Parathyroid adenoma (tissue), 2 donors: ENCODE measurements around the gene TMEM14B.
"Not testable (repeated sequence)": the region's sequence is repeated elsewhere in the genome, so short reads cannot be mapped to it uniquely, and the experiment has no call there.

Experiments
- H2AFZ ChIP-seq: fragments of 300-600 bp; sonication (generic); one replicate; pipeline ENCODE4 v1.7.0; 2017; ENCODE audit warnings: antibody characterized with exemption, mild to moderate bottlenecking
- H3K27ac ChIP-seq: fragments of 300-600 bp; sonication (generic); one replicate; pipeline ENCODE4 v1.7.0; 2017
- H3K27me3 ChIP-seq: fragments of 300-600 bp; sonication (generic); one replicate; pipeline ENCODE4 v1.7.0; 2017; ENCODE audit warnings: low read length; ENCODE audit not compliant: control insufficient read depth, insufficient read depth
- H3K36me3 ChIP-seq: fragments of 300-600 bp; sonication (generic); one replicate; pipeline ENCODE4 v1.7.0; 2017; ENCODE audit warnings: low read length; ENCODE audit not compliant: control insufficient read depth, insufficient read depth
- H3K4me1 ChIP-seq: fragments of 300-600 bp; sonication (generic); one replicate; pipeline ENCODE4 v1.7.0; 2017; ENCODE audit warnings: control low read depth
- H3K4me2 ChIP-seq: fragments of 300-600 bp; sonication (generic); one replicate; pipeline ENCODE4 v1.7.0; 2017; ENCODE audit warnings: low read length
- H3K4me3 ChIP-seq: fragments of 300-600 bp; sonication (generic); one replicate; pipeline ENCODE4 v1.7.0; 2017; ENCODE audit warnings: low read depth, low read length
- H3K79me2 ChIP-seq: fragments of 300-600 bp; sonication (generic); one replicate; pipeline ENCODE4 v1.7.0; 2017; ENCODE audit warnings: control low read depth
- H3K9ac ChIP-seq: fragments of 300-600 bp; sonication (generic); one replicate; pipeline ENCODE4 v1.7.0; 2017; ENCODE audit warnings: mild to moderate bottlenecking
- H3K9me3 ChIP-seq: fragments of 300-600 bp; sonication (generic); one replicate; pipeline ENCODE4 v1.7.0; 2017; ENCODE audit warnings: low read length; ENCODE audit not compliant: control insufficient read depth
- CTCF ChIP-seq: fragments of 300-600 bp; sonication (generic); IDR thresholded peaks from one replicate; pipeline ENCODE4 v1.7.0; 2017; ENCODE audit warnings: antibody characterized with exemption, mild to moderate bottlenecking
- donor health status: primary hyperparathyroidism.

Gene TMEM14B

GRCh38 chr6:10742251-10742650, 5.4 kb upstream of the TMEM14B start:
- H3K36me3 ChIP-seq, result no peaks in the 10 kb centered on the region
- no peak overlapping the region for H3K4me3 ChIP-seq
- H3K9me3 ChIP-seq, result no peaks in the 10 kb centered on the region
- H3K9ac ChIP-seq, result no peak overlapping the region
- no peak for TF ChIP-seq CTCF
- H3K79me2 ChIP-seq, result peaks cover 4% of the 10 kb centered on the region
- H3K4me1 ChIP-seq, result no peaks in the 10 kb centered on the region
- H3K4me2 ChIP-seq, result no peak overlapping the region
- H3K27ac ChIP-seq, result no peak overlapping the region
- no peak overlapping the region for H2AFZ ChIP-seq
- no peaks in the 10 kb centered on the region for H3K27me3 ChIP-seq

GRCh38 chr6:10743515-10743914, 4.1 kb upstream of the TMEM14B start:
- Histone ChIP-seq H3K4me2 (no peak overlapping the region), H3K9ac (no peak overlapping the region)

GRCh38 chr6:10745116-10745515, 2.5 kb upstream of the TMEM14B start:
- H2AFZ ChIP-seq, result no peak overlapping the region
- H3K9ac ChIP-seq, result no peak overlapping the region
- H3K9me3 ChIP-seq, result no peaks in the 10 kb centered on the region
- no peak overlapping the region for H3K27ac ChIP-seq
- H3K4me2 ChIP-seq, result no peak overlapping the region
- H3K4me3 ChIP-seq, result no peak overlapping the region
- no peak for TF ChIP-seq CTCF
- H3K36me3 ChIP-seq, result no peaks in the 10 kb centered on the region
- peaks cover 17% of the 10 kb centered on the region for H3K79me2 ChIP-seq
- peaks cover 7% of the 10 kb centered on the region for H3K4me1 ChIP-seq
- no peaks in the 10 kb centered on the region for H3K27me3 ChIP-seq

More at GRCh38 chr6:10743515-10743914, 4.1 kb upstream of the TMEM14B start:
- Histone ChIP-seq H3K79me2 (peaks cover 11% of the 10 kb centered on the region), H3K4me1 (peaks cover 3% of the 10 kb centered on the region), H3K27ac (no peak overlapping the region), H2AFZ (no peak overlapping the region), H3K36me3 (no peaks in the 10 kb centered on the region), H3K27me3 (no peaks in the 10 kb centered on the region), H3K9me3 (no peaks in the 10 kb centered on the region), H3K4me3 (no peak overlapping the region)
- no peak for TF ChIP-seq CTCF

GRCh38 chr6:10746915-10747250, 722 bp upstream of the TMEM14B start:
- Histone ChIP-seq H2AFZ (peak overlapping the region; percentile 86), H3K4me3 (peak overlapping the region; percentile 95), H3K4me1 (peaks cover 7% of the 10 kb centered on the region), H3K9ac (no peak overlapping the region), H3K79me2 (peaks cover 22% of the 10 kb centered on the region), H3K9me3 (no peaks in the 10 kb centered on the region), H3K27ac (peak overlapping the region; percentile 71), H3K36me3 (no peaks in the 10 kb centered on the region), H3K4me2 (peak overlapping the region; percentile 82), H3K27me3 (no peaks in the 10 kb centered on the region)
- TF ChIP-seq CTCF, result no peak

- no peak overlapping the region for H3K4me3 ChIP-seq
- no peak overlapping the region for H3K4me2 ChIP-seq
- H3K79me2 ChIP-seq, result peaks cover 33% of the 10 kb centered on the region
- no peak for TF ChIP-seq CTCF
- H2AFZ ChIP-seq, result no peak overlapping the region
- no peaks in the 10 kb centered on the region for H3K27me3 ChIP-seq
- no peak overlapping the region for H3K27ac ChIP-seq
- H3K9ac ChIP-seq, result no peak overlapping the region
- no peaks in the 10 kb centered on the region for H3K9me3 ChIP-seq
- peaks cover 7% of the 10 kb centered on the region for H3K4me1 ChIP-seq
- no peaks in the 10 kb centered on the region for H3K36me3 ChIP-seq
Observed at GRCh38 chr6:10749734-10750133, 2.1 kb downstream of the TMEM14B start.

GRCh38 chr6:10750568-10750967, 3.0 kb downstream of the TMEM14B start:
- H3K27me3 ChIP-seq, H3K36me3 ChIP-seq, H3K9me3 ChIP-seq, H3K4me1 ChIP-seq, H3K27ac ChIP-seq, H3K4me2 ChIP-seq, H3K4me3 ChIP-seq, H2AFZ ChIP-seq, H3K9ac ChIP-seq: not testable (repeated sequence)
- peaks cover 34% of the 10 kb centered on the region for H3K79me2 ChIP-seq

- not testable (repeated sequence) for H3K4me1 ChIP-seq, H3K27me3 ChIP-seq
Observed at GRCh38 chr6:10751757-10752156, 4.2 kb downstream of the TMEM14B start.

More at GRCh38 chr6:10751757-10752156, 4.2 kb downstream of the TMEM14B start:
- not testable (repeated sequence) for H2AFZ ChIP-seq, H3K4me2 ChIP-seq, H3K9ac ChIP-seq, H3K36me3 ChIP-seq, H3K27ac ChIP-seq, H3K9me3 ChIP-seq, H3K4me3 ChIP-seq
- peaks cover 34% of the 10 kb centered on the region for H3K79me2 ChIP-seq
